CD14-positive monocyte (primary cell): ENCODE results near the gene PARP4. TPM values are rescaled to one million over a fixed set of nuclear protein-coding genes. Genes with fewer than 3 reads are reported as not detected.
"Not testable (repeated sequence)": the region's sequence is repeated elsewhere in the genome, so short reads cannot be mapped to it uniquely, and the experiment has no call there.

ENCODE experiments used
- DNase-seq, 3 donors: peaks; one replicate each; pipeline ENCODE4 v3.0.0-alpha.2; 2011 to 2022
- H2AFZ ChIP-seq: 2 replicates; pipeline ENCODE4 v1.6.0; 2012; ENCODE audit warnings: mild to moderate bottlenecking, low read depth, low read length, inconsistent platforms; ENCODE audit not compliant: insufficient read depth, poor library complexity, severe bottlenecking
- H3K27ac ChIP-seq, 2 donors: 1 replicate in 1 of 2; 2 replicates in 1 of 2; pipeline ENCODE4 v1.5.1; 2012 to 2013; ENCODE audit warnings: low read length in 2 of 2, control low read depth in 1 of 2, inconsistent platforms in 1 of 2, low read depth in 1 of 2, mild to moderate bottlenecking in 1 of 2
- H3K27me3 ChIP-seq, 2 donors: one replicate each; pipeline versions ENCODE4 v1.6.0 to v1.6.1; 2011 to 2013; ENCODE audit warnings: low read length in 2 of 2; ENCODE audit not compliant: control insufficient read depth in 2 of 2, insufficient read depth in 2 of 2
- H3K36me3 ChIP-seq, 2 donors: replicated peaks in 1 of 2; 1 replicate in 1 of 2; 2 replicates in 1 of 2; pipeline versions ENCODE4 v1.5.1 to v1.6.1; 2012 to 2013; ENCODE audit warnings: low read length in 2 of 2, control low read depth in 1 of 2, inconsistent platforms in 1 of 2, mild to moderate bottlenecking in 1 of 2; ENCODE audit not compliant: insufficient read depth in 2 of 2, control insufficient read depth in 1 of 2
- H3K4me1 ChIP-seq, 2 donors: 1 replicate in 1 of 2; 2 replicates in 1 of 2; pipeline versions ENCODE4 v1.5.1 to v1.6.1; 2012 to 2013; ENCODE audit warnings: low read length in 2 of 2, control low read depth in 1 of 2, inconsistent platforms in 1 of 2, mild to moderate bottlenecking in 1 of 2, moderate library complexity in 1 of 2; ENCODE audit not compliant: insufficient read depth in 2 of 2, control insufficient read depth in 1 of 2
- H3K4me2 ChIP-seq: replicated peaks from 2 replicates; pipeline ENCODE3; 2012; ENCODE audit warnings: low read length, moderate library complexity, mild to moderate bottlenecking; ENCODE audit not compliant: poor library complexity, severe bottlenecking; ENCODE audit errors: extremely low read depth
- H3K4me3 ChIP-seq, 3 experiments: fragments of 200-600 bp in 1 of 3; sonication (generic) in 1 of 3; replicated peaks in 1 of 3; 1 replicate in 2 of 3; 2 replicates in 1 of 3; pipeline ENCODE4 v1.5.1; 2011 to 2013; ENCODE audit warnings: low read length in 3 of 3, mild to moderate bottlenecking in 3 of 3, control low read depth in 2 of 3, low read depth in 2 of 3, inconsistent platforms in 1 of 3, moderate library complexity in 1 of 3
- H3K79me2 ChIP-seq: 2 replicates; pipeline ENCODE4 v1.6.0; 2012; ENCODE audit warnings: mild to moderate bottlenecking, control low read depth, inconsistent platforms, low read length, moderate library complexity; ENCODE audit not compliant: insufficient read depth
- H3K9ac ChIP-seq: 2 replicates; pipeline ENCODE4 v1.6.0; 2017; ENCODE audit warnings: low read length, mild to moderate bottlenecking; ENCODE audit not compliant: insufficient read depth, poor library complexity, severe bottlenecking
- H3K9me3 ChIP-seq, 2 donors: replicated peaks in 1 of 2; 1 replicate in 1 of 2; 2 replicates in 1 of 2; pipeline versions ENCODE4 v1.5.1 to v1.6.1; 2012 to 2013; ENCODE audit warnings: low read length in 2 of 2, control low read depth in 1 of 2; ENCODE audit not compliant: control insufficient read depth in 1 of 2, insufficient read depth in 1 of 2
- H4K20me1 ChIP-seq: 2 replicates; pipeline ENCODE4 v1.6.0; 2012; ENCODE audit warnings: mild to moderate bottlenecking, low read length, control low read depth, moderate library complexity; ENCODE audit not compliant: insufficient read depth
- H3K27ac Mint-ChIP-seq, 7 donors: one replicate each; pipeline ENCODE4 v1.8.0; 2020; ENCODE audit warnings: mild to moderate bottlenecking in 7 of 7, mixed read lengths in 7 of 7, moderate library complexity in 6 of 7, inconsistent platforms in 2 of 7
- H3K27me3 Mint-ChIP-seq, 3 donors: one replicate each; pipeline ENCODE4 v1.8.0; 2021 to 2022; ENCODE audit warnings: low read depth in 3 of 3, mild to moderate bottlenecking in 3 of 3, mixed read lengths in 3 of 3, moderate library complexity in 3 of 3, inconsistent platforms in 1 of 3
- H3K36me3 Mint-ChIP-seq, 2 donors: one replicate each; pipeline ENCODE4 v1.8.0; 2020; ENCODE audit warnings: mixed read lengths in 2 of 2, inconsistent platforms in 1 of 2, mild to moderate bottlenecking in 1 of 2
- H3K4me1 Mint-ChIP-seq: one replicate; pipeline ENCODE4 v1.8.0; 2020; ENCODE audit warnings: mild to moderate bottlenecking, mixed read lengths
- H3K4me3 Mint-ChIP-seq, 2 donors: one replicate each; pipeline ENCODE4 v1.8.0; 2020; ENCODE audit warnings: mild to moderate bottlenecking in 2 of 2, mixed read lengths in 2 of 2, moderate library complexity in 1 of 2
- H3K9me3 Mint-ChIP-seq, 7 donors: one replicate each; pipeline ENCODE4 v1.8.0; 2020 to 2022; ENCODE audit warnings: mixed read lengths in 7 of 7, mild to moderate bottlenecking in 6 of 7, moderate library complexity in 6 of 7, inconsistent platforms in 2 of 7
- CTCF ChIP-seq: fragments of 200-600 bp; IDR thresholded peaks from one replicate; pipeline ENCODE4 v1.8.0; 2022; ENCODE audit warnings: antibody characterized with exemption, mild to moderate bottlenecking
- WGBS: methylation state at CpG from one replicate; pipeline ENCODE4 v1.1.5; 2013; ENCODE audit warnings: missing lambda C conversion rate; ENCODE audit not compliant: insufficient coverage; 5-methylcytosine and 5-hydroxymethylcytosine counted together
- intact Hi-C, 2 donors: fragments of 100-400 bp; cut with micrococcal nuclease; formaldehyde crosslinking; loops; one replicate each; pipeline versions ENCODE4 v1.15.0 to v1.15.1; 2023
- polyA minus RNA-seq: library from RNA; depleted of rRNA, polyadenylated mRNA; stranded (reverse); fragments of >200 nt; gene quantifications from 2 replicates; pipeline ENCODE4 v1.2.3, GENCODE V29; 2012
- polyA plus RNA-seq, 3 donors: library from polyadenylated mRNA; depleted of rRNA in 1 of 3; unstranded in 2 of 3; stranded (reverse) in 1 of 3; fragments of 300-500 nt in 2 of 3; fragments of >200 nt in 1 of 3; fragmentation: Illumina TruSeq in 2 of 3; gene quantifications; 1 replicate in 2 of 3; 2 replicates in 1 of 3; pipeline ENCODE4 v1.2.3, GENCODE V29; 2012 to 2021
- total RNA-seq, 12 experiments: library from RNA in 1 of 12; stranded (reverse) in 1 of 12; fragments of 120-200 nt in 1 of 12; gene quantifications; one replicate each; pipeline ENCODE4 v1.2.4 and lab custom pipeline; 2013 to 2026; ENCODE audit warnings: mixed read lengths in 6 of 12, inconsistent platforms in 1 of 12

PARP4 gene
- total RNA-seq (2013), result 82.5 TPM
- polyA plus RNA-seq, result 10 to 100 TPM; 34.0 to 56.8 (median 51.9) TPM
- 39.3 and 56.0 TPM in 2 replicates for polyA minus RNA-seq
- total RNA-seq (lab: John Stamatoyannopoulos, UW), result 35.2 to 166 (median 129) reads per million in 11 experiments

GRCh38 chr13:24512197-24512907, at the start of gene PARP4:
Gene PARP4 (minus strand): TSS chr13:24512778. CDS start chr13:24503776, 9,002 bp downstream.
- Histone ChIP-seq H4K20me1 (peaks cover 28% of the 10 kb centered on the region), H3K4me1 (peaks cover 13 to 25% of the 10 kb centered on the region in 2 donors), H3K9ac (peak within 1 kb of the TSS; percentile 100), H3K36me3 (peaks cover 0 to 19% of the 10 kb centered on the region in 2 donors), H3K27ac (peak within 1 kb of the TSS; percentile 95 to 96), H2AFZ (peak within 1 kb of the TSS; percentile 91), H3K79me2 (peaks cover 50% of the 10 kb centered on the region), H3K4me3 (peak within 1 kb of the TSS; percentile 65 to 94 (median 71)), H3K4me2 (peak within 1 kb of the TSS; percentile 75), H3K27me3 (no peaks in the 10 kb centered on the region), H3K9me3 (no peaks in the 10 kb centered on the region)
- Mint-ChIP-seq H3K27me3 (peaks cover 0 to 7% (median 3%) of the 10 kb centered on the region in 3 donors), H3K36me3 (peaks cover 12 to 18% of the 10 kb centered on the region in 2 donors), H3K9me3 (peaks cover 0 to 1% (median 0%) of the 10 kb centered on the region in 7 donors), H3K4me1 (peaks cover 27% of the 10 kb centered on the region), H3K27ac (peak within 1 kb of the TSS; percentile 98 to 99 (median 99)), H3K4me3 (peak within 1 kb of the TSS; percentile 92 to 93)
- peak; percentile 87 to 93 (median 93) for DNase-seq
- WGBS, result 0% methylated on average over 63 of the region's 63 CpGs
- TF ChIP-seq CTCF, result no peak
- intact Hi-C loops, result loop anchor here in 1 of 2 donors (10.0 kb wide), 1 partner anchor 228 kb away; no protein-coding TSS in a partner anchor

GRCh38 chr13:24560579-24561187, 48.1 kb upstream of the PARP4 start:
- H3K27ac ChIP-seq, H3K27me3 Mint-ChIP-seq, H3K9me3 ChIP-seq, H3K4me2 ChIP-seq, H3K4me3 Mint-ChIP-seq, H3K79me2 ChIP-seq, H3K9me3 Mint-ChIP-seq, H3K4me1 ChIP-seq, H2AFZ ChIP-seq, H3K27me3 ChIP-seq, DNase-seq, H3K36me3 Mint-ChIP-seq, H3K4me3 ChIP-seq, H3K9ac ChIP-seq, H4K20me1 ChIP-seq, H3K27ac Mint-ChIP-seq, intact Hi-C loops, H3K36me3 ChIP-seq: not testable (repeated sequence)
- 97% methylated on average over 24 of the region's 34 CpGs for WGBS
- peaks cover 20% of the 10 kb centered on the region for H3K4me1 Mint-ChIP-seq

- H3K9me3 Mint-ChIP-seq, H3K36me3 Mint-ChIP-seq, H3K27ac Mint-ChIP-seq, H3K27me3 Mint-ChIP-seq, H3K4me3 ChIP-seq, H3K36me3 ChIP-seq, intact Hi-C loops, H3K27me3 ChIP-seq, H4K20me1 ChIP-seq, H3K9me3 ChIP-seq, DNase-seq, H3K79me2 ChIP-seq, H3K4me2 ChIP-seq, H3K4me1 ChIP-seq, H2AFZ ChIP-seq, H3K9ac ChIP-seq, H3K27ac ChIP-seq: not testable (repeated sequence)
- Mint-ChIP-seq H3K4me1 (peaks cover 17% of the 10 kb centered on the region), H3K4me3 (peak overlapping the region in 1 of 2 donors; percentile 13)
- 27% methylated on average over 3 of the region's 15 CpGs for WGBS
These were observed 47.0 kb upstream of the PARP4 start for GRCh38 chr13:24559431-24560218.
